Left kidney (tissue), 8 donors: ENCODE measurements around the gene MUSTN1. TPM values are rescaled to one million over a fixed set of nuclear protein-coding genes. Genes with fewer than 3 reads are reported as not detected.
A peak's percentile ranks its signal among the peaks of the same experiment; 100 is the strongest.

Experiments used
- DNase-seq: peaks from one replicate; pipeline ENCODE4 v3.0.0-alpha.2; 2013
- long read RNA-seq, 8 donors: transcript quantifications; one replicate each; lab custom pipeline, GENCODE V29; 2026
- polyA plus RNA-seq: library from polyadenylated mRNA; unstranded; fragments of 120-200 nt; gene quantifications from one replicate; pipeline ENCODE4 v1.2.1, GENCODE V29; 2013; ENCODE audit not compliant: insufficient read length

MUSTN1 gene
- polyA plus RNA-seq: 0.38 TPM
- long read RNA-seq, donor 1, partial matches to known transcripts: 0 of 3 reads
- long read RNA-seq, donor 1, other reads (novel, unspliced or antisense): 0 of 3 reads
- long read RNA-seq, donor 2, partial matches to known transcripts: 0 of 2 reads
- long read RNA-seq, donor 2, other reads (novel, unspliced or antisense): 0 of 2 reads
- long read RNA-seq, donor 3, partial matches to known transcripts: 0 of 2 reads
- long read RNA-seq, donor 3, other reads (novel, unspliced or antisense): 0 of 2 reads
- long read RNA-seq, donor 4: 0 reads
- long read RNA-seq, donor 5, transcript MUSTN1-201 (3 exons, 721 nt): major isoform, 10 of 10 reads
- long read RNA-seq, donor 5, partial matches to known transcripts: 0 of 10 reads
- long read RNA-seq, donor 5, other reads (novel, unspliced or antisense): 0 of 10 reads
- long read RNA-seq, donor 6, partial matches to known transcripts: 0 of 1 reads
- long read RNA-seq, donor 6, other reads (novel, unspliced or antisense): 0 of 1 reads
- long read RNA-seq, donor 7, partial matches to known transcripts: 0 of 1 reads
- long read RNA-seq, donor 7, other reads (novel, unspliced or antisense): 0 of 1 reads
- long read RNA-seq, donor 8, partial matches to known transcripts: 0 of 2 reads
- long read RNA-seq, donor 8, other reads (novel, unspliced or antisense): 0 of 2 reads

DNA sequence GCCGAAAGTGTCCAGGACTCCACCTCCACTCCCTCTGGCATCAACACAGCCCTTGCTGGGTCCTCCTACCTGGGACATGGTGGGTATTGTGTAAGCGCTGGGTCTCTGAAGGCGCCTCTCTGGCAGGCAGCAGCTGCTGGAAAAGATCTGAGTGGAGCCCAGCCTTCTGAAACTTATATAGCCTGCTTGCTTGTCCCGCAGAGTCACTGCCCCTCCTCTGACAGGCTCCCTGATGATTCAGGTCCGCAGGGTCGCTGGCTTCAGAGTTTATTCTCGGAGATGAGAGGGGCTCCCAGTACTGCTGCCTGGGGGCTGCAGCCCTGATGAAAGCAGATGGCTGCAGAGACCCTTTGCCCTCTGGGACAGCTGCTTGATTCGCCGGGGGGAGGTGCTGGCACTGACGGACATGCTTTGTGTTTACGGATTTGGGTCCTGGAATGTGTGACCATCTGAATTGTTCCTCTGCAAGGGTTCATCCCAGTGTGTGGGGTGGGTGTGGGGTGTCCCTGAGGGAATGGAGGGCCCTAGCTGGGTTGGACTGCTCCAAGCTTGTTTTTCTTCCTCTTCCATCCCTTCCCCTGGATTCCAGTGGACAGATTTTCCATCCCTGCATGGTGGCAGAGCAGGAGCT lies at the start of gene MUSTN1:
MUSTN1 (minus strand) TSS at position 149 of the 631 bp plus-strand sequence; CDS start at position 78, 71 bp downstream.
- peak; percentile 27 for DNase-seq

DNA sequence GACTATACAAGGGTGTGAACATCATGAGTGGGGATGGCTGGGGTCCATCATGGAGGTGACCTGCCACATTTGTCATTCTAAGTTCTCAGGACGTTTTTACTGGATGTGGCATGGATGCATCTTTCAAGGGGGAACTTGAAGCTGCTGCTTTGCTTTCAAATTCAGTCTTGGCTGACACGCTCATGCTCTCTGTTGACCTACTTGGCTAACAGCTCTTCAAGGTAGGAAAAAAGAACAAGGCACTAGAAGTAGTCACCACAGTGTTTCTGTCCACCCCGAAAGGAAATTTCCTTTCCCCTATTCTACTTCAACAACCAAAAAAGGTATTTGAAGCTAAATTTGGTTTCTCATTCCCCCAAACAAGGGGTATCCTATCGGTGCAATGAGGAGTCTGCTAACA lies 47.6 kb upstream of the MUSTN1 start:
- DNase-seq: no peak

DNA sequence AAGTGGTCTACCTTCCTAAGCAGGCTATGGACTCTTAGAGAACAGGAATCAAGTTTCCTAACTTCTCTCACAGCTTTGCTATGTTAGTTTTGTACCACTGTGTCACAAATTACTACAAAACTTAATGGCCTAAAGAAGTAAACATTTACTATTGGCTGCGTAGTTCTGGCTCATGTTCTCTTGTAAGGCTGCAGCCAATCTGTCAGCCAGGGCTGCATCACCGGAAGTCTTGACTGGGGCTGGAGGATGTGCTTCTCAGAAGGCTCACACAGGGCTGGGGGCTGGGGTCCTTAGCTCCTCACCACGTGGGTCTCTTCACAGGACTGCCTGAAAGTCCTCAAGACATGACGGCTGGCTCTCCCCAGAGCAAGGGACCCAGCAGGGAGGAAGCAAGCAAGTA lies 47.1 kb upstream of the MUSTN1 start:
- no peak for DNase-seq

DNA sequence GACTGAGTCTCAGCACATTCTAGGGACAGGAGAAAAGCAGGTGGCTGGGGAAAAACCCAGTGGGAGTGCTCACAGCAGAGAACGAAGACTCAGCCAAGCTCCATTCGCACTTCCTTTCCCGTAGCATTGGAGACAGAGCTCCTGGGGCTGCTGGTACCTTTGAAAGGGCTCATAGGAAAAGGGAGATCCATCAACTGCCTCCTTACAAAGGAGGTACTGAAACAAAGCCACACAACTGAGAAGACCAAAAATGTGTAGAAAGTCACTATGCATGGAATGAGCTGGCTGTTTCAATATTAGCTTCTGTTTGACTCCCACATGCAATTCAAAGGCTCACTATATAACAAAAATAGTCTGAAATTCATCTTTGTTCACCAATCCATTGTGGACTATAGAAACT lies 45.7 kb upstream of the MUSTN1 start:
- no peak for DNase-seq

DNA sequence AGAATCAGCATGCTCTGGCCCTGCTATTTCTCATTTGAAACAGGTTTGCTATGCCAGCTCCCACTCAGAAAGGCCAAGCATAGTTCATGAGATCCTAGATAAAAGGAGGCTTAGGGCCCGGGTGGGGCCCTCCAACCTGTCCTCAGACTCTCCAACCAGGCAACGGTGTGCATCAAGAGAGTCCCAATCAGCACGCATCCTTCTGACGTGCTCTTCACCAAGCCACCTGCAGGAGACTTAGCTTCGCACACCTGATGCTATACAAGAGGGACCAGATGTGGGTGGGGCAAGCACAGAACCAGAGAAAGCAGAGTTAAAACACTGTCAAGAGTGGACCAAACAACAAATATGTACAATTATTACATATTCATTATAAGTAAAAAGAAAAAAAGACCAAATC lies 45.2 kb upstream of the MUSTN1 start:
- DNase-seq: no peak

DNA sequence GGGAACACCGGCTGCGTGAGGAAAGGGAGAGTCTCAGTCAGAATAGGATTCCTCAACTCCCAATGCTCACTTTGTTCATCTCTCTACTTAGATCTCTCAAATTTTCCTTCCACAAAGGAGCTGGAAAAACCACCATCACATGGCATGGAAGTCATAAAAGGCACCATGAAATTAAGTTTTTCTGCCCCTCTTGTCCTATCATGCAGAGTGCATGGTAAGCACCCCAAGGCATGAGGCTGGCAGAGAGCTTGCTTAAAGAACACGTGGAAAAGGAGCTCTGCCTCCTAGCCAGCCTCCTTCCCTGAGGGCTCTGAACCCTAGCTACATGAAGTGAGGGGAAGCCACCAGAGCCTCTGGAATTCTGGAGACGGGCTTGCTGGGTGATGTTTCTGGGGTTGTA lies 44.8 kb upstream of the MUSTN1 start:
- no peak for DNase-seq

DNA sequence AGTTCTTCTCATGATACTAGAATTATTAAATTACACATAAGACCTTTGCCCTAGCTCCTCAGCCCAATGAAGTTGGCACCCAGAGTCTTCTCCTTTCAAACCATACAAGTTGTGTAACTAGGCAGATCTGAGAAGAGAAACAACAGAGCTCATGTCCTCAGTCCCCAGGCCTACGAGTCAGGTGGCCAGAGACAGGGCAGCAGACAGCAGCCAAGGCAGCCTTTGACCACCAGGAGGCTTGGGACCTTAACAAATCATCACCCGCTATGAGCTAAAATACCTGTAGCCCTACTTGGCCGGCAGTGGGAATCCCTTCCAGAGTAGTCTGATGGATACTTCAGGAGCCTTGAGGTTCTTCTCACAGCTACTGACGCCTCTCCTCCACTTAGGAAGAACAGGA lies 44.3 kb upstream of the MUSTN1 start:
- no peak for DNase-seq

DNA sequence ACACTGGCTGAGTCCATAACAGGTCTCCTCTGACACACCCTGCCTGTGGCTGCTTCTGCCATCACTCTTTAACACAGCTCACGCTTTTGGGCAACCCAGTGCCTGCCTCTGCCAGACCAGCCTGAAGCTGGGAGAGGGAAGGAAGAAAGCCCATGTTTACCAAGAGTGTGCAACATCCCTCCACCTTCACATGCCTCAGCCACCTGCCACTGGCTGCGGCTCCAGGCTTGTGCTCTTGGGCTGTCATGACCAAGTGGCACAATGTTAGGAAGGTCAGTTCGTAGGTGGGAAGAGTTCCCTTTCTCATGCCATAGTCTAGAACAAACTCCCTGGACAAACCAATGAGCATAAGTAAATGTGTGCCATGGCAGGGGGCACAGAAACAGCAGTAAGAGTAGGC lies 42.3 kb upstream of the MUSTN1 start:
- no peak for DNase-seq

DNA sequence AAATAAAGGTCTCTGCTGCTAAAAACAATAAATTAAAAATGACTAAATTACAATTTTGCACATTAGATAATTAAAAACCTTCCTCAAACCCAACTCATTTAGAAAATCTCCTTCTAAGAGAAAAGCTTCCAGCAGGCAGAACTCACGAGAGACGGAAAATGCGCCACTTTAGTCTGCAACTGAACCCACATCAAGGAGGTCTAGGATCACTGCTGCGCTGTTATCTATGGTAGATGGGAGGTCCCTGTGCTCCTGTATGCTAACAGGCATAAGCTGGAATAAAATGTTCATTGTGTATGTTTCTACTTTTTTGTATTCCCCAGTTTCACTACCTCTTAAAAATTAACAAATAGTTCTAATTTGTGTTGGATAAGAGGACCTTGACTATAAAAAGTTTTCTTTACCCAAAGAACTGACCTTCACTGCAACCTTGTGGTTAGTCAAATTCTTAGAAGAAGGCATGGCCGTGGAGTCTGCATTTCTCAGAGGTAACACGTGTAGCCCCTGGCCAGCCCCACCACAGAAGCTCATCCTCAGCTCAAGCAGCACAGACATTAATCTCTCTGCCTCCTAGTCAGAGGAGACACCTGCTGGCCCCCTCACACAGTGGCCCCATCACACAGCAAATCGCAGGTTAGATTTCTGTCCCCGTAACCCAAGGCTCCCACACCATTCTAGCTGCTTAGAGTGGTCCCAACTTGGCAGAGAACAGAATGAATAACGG lies 40.2 kb upstream of the MUSTN1 start:
- no peak for DNase-seq

DNA sequence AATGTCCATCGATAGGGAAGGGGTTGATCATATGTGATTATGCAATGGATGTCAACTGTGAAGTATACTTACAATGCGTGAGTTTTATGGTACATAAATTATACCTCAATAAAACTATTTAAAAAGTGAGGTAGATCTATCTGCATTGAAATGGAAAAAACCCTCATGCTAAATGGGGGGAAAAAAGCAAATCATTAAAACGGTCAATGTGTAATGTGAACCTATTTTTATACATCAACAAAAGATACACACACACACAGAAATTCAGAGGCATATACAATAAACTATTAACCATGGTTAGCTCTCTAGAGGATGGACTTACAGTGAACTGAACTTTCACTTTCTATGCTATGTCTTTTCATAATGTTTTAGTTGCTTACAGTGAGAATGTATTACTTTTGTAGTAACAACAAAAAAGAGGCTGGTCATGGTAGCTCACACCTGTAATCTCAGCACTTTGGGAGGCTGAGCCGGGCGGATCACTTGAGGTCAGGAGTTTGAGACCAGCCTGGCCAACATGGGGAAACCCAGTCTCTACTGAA lies 39.4 kb upstream of the MUSTN1 start:
- DNase-seq: no peak

DNA sequence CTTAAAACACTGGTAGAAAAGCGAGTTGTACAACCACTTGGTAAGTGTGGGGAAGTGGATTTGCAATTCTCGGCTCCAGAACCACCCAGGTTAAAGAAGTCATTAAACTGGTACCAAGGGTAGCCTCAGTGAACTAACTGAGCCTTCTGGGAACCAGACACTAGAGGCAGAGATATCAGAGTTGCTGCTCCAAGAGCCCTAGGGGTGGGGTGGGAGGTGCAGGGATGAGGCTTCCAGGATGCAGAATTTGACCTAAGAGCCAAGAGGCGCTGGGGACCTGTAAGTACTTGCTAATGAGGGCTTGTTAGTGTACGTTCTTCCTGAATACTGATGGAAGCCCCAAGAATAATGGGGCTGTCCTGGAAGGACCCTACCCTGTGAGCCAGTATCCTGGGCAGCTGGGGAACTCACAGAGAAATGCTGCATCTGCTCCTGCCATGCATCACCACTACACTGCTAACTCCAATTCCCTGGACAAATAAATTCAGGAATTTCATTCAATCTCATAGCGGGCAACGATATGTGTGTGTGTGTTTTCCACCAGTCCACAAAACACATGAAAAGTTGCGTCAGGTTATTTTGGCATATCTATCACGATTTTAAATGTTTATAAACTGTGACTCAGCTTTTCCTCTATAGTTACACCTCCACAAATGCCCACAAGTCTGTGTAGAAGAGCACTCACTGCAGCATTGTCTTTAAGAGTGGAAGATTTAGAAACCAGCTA lies 38.8 kb upstream of the MUSTN1 start:
- DNase-seq: no peak

DNA sequence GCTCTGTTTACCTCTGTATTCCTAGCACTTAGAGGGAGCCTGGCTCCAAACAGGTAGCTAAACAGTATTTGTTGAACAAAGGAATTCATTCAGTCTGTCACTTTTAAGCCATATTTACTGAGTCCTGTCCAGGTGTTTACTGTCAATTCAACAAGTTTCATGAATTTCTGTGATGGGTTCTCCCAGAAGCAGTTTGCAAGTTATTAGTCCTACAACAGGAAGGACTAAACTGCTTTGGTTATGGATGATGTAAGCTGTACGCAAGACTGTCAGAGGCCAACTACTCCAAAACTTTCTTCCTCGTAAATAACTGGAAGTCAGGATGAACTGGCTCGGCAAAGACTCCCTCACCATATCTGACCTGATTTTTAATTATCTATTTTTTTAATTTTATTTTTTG lies 37.4 kb upstream of the MUSTN1 start:
- no peak for DNase-seq

DNA sequence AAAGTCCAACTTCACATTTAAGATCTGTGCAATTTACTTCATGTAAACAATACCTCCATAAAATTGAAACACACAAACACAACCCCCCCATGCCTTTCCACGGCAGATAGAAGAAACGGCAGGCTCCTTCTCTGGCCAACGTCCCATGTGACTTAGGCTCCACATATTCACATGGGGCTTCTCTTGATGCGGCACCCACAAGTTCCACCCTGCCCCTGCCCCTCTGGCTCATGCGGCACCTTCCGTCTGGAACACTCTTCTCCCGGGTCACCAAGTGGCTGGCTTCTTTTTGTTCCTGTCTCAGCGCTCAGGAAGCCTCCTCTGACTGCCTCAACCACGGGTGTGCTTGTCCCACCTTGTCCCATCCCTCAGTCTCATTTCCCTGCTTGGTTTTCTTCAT lies 36.9 kb upstream of the MUSTN1 start:
- DNase-seq: no peak

DNA sequence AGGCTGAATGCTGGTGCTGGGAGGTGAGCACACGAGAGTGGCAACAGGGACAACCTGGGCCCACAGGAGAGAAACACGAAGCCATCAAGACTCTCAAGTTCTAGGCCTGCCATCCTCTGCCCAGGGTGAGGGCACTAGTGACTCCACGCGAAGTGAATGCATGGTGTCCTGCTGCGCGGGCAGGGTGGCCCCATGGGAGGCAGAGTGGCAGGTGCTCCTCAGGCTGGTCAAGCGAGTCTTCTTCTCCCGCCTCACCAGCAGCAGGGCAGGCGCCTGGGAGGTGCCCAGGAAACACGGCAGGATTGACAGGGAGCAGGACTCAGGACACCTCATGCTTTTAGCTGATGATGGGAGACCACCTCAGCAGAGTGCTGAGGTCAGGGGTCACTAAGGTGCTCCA lies 35.7 kb upstream of the MUSTN1 start:
- no peak for DNase-seq

DNA sequence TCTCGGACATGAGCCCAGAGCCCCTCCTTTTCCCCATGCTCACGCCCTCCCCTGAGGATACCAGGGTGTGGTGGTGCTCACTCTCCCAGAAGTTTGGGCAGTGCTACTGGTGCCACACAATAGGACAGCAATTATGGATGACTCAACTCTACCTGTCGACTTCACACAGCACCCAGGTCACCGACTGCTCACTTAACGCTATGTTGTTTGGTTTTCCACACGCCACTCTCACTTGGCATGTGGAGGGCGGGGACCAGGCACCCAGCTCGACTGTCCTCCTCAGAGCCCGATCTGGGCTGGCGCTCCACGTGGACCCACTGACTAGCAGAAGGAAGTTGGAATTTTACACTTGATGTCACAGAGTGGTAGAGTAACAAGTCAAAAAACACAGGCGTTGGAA lies 31.6 kb upstream of the MUSTN1 start:
- DNase-seq: no peak

DNA sequence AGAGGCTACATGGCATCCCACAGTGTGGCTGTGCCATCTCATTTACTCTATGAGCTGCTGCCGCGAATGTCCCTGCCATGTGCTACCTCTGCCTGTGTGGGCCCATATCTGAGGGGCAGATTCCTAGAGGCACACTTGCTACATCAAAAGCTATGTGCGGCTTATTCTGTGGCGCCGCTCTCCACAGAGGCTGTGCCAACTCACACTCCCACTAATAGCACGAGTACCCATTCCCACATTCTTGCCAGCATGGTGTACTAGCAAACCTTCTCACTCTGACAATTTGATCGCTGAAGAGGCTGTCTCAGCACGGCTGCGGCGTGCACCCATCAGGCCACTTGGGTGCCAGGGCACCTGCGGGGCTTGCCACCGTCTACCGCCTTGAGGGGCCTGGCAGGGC lies 31.2 kb upstream of the MUSTN1 start:
- DNase-seq: no peak

DNA sequence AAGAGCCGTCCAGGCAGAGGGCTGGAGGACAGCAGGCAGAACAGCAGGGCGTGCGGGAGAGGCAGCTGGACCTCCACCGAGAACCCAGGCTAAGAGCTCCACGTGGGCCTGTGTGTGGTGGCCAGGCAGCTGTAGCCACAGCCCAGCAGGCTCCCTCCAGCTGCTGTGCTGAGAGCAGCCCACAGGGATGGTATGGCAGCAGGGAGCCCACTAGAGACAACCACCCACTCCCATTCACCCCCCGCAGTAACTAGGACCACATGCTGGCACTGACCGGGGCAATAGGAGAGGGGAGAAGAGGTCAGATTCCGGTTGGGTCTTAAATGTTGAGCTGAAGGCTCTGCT lies 25.6 kb upstream of the MUSTN1 start:
- no peak for DNase-seq

DNA sequence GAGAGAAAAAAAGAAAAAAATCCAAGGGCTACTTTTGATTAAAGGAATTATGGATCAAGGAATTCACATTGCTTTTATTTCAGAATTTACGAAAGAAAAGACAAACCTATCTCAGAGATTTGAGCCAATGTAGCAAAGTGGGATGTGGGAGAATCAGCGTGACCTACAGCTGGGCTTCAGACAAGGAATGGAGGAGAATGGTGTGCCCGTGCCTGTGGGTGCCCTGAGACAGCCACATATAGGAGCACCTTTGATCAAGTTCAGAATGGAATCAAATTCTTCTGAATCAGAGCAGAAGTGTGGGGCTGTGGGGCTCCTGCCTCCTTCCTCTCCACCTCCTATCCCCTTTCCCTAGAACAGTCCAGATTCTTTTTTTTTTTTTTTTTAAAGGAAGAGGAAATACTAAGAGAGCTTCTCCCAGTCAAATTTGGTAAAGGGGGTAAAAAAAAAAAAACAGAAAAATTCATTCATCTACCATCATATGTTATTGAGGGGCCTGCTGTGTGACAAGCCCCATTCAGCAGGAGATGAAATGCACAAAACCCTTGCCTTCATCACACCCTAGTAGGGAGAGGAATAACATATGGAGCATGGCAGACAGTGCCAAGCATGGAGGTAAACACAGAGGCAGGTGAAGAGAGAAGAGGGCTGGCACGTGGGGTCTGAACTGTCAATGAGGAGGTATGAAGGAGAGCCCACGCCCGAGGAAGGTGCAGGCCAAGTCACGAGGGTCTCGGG lies 25.0 kb upstream of the MUSTN1 start:
- DNase-seq: no peak

DNA sequence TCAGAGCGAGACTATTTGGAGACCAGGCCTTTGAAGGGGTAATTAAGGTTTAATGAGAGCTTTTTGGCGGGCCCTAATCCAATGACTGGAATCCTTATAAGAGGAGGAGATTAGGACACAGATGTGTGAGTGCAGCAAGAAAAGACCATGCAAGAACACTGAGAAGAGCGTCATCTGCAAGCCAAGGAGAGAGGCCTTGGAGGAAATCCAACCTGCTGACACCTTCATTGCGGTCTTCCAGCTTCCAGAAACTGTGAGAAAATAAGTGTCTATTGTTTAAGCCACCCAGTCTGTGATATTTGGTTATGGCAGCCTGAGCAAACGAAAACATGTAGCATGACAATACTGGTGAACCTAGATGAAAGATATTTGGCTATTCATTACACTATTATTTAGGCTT lies 23.0 kb upstream of the MUSTN1 start:
- DNase-seq: no peak

DNA sequence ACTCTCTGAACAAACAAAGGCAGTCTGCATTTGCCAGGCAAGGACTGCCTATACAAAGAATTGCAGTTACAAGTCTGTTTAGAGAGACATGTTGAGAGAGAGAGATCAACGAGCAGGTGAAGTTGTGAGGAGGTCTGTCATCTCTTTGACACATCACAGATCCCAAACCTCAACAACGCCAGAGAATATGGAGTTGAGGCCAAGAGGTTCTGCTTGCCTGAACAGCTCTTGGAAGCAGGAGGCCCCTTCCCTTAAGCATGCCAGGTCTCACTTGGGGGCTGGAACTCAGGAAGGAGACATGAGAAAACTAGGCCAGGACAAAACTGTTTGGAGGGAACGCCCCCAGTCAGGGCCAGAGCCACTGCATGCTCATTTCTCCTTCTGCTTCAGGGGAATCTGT lies 22.3 kb upstream of the MUSTN1 start:
- no peak for DNase-seq

DNA sequence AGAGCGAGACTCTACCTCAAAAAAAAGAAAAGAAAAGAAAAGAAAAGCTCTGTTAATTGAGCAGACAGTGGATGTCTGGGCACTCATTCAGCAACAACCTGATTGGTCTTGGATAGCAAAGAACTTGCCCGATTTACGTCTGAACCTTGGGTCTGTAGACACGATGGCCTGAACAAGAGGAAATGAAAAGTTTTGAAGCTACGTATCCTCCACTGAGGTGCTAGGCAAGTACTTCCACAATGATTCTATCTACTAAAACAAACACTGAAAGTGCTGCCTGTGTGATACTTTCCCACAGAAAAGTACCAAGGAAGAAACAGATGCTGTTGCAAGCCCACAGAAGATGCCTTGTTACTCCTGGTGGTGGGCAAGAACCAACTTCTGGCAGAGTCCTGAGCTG lies 21.8 kb upstream of the MUSTN1 start:
- DNase-seq: no peak
